NCI-H2227 (cell line): ENCODE data around the gene USP10.
A peak's percentile ranks its signal among the peaks of the same experiment; 100 is the strongest.
"Not testable (repeated sequence)": the region's sequence is repeated elsewhere in the genome, so short reads cannot be mapped to it uniquely, and the experiment has no call there.

Source experiments
- DNase-seq: peaks from one replicate; lab custom pipeline; 2025; ENCODE audit not compliant: unreplicated experiment; lab: John Stamatoyannopoulos, UW

The USP10 gene

DNA sequence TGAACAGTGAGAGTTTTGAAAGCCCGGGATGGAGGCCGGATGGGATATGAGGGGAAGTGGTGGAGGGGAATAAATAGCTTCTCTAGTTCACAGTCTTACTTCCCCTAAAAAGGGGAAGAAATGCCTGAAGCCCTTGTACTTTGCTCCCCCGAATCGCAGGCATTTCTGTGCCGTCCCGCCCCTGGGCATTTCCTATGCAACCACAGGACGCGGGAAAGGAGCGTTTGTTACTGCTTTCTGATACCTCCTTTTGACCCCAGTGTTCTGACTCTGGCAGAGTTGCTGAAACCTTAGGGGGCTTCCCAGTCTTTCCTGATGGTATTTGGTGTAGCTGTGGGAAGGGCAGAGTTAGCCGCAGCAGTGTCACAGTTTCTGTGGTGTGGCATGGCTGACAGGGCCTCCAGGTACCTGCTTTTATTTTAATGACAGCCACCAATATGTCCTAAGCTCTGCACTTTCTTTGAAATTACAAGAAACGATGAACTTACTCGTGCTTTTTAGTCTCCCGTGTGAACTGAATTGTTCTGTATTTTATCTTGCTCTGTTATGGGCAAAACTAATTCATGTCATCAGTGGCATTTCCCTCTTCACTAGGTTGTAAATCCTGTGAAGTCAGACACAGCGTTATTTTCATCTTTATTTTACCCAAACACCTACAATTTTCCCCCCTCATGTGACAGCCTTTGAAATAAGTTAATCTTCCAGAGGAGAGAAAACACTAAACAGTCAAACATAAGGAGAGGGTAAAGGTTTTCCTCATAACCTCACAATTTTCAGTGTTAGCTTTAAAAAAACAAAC is 27.1 kb downstream of the USP10 start:
- DNase-seq: no peak

DNA sequence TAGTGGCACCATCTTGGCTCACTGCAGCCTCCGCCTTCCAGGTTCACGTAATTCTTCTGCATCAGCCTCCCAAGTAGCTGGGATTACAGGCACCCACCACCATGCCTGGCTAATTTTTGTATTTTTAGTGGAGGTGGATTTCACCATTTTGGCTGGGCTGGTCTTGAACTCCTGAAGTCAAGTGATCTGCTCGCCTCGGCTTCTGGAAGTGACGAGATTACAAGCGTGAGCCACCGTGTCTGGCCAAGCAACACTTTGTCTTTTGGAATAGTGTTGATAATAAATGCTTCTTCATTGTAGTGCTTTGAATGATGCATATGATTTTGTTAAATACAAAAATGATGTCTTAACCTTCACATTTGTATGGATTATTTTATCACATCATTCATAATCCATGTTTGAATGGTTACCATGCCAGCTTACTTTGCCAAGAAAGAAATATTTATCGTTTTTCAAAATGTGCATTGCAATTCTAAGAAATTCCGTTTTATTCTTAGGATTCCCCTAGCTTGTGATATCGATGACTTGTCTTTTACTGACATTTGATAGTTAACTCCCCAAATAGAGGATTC is 29.1 kb downstream of the USP10 start:
- no peak for DNase-seq

DNA sequence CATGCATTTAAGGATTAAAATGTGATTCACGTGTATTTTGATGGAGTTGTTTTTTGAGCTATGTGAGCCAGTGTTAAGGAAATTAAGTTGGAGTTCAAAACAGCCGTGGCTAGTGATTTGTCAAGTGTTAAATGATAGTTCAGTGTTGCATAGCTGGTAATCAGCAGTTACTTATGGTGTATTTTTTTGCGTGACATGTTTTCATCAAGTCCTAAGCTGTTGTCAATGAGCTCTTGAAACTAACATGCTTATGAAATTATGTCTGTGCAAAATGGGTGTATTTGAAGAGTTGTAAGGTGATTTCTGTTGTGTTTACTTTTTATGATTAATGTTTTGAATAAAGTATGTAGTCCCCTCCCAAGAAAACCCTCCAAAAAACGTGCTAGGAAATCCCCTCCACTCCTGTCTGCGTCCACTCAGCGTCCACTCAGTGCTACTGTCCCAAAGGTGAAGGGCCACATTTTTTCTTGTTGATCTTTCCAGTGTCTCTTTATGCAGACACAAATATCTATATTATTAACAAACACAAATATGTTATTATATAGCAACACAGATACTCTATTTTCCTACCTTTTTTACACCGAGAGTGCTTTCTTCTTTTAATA is 30.0 kb downstream of the USP10 start:
- DNase-seq: peak; percentile 4

DNA sequence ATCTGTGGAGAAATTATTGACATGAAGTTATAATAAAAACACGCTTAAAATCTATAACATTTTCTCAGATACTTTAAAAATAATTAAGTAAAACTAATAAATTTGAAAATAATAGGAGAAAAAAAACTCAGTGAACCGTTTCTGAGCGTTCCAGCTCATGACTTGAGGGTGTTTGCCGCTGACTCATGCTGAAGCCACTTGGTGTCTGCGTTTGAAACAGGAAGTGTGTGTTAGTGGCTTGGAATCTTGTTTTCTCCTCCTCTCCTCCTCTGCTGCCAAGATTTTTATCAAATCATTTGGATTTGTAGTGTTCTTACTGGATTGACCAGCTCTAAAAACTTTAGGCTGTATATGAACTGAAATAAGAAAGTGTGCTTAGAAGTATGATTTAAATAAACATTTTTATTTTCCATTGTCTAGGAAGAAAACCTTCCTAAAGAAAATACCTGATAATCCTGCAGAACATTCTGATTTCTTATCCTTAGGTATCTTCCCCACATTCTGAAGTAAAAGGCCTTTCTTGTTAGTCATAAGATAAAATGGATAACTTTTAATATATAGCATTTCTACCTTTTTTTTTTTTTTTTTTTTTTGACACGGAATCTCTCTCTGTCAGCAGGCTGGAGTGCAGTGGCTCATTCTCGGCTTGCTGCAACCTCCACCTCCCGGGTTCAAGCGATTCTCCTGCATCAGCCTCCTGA is 30.8 kb downstream of the USP10 start:
- DNase-seq: peak; percentile 3

DNA sequence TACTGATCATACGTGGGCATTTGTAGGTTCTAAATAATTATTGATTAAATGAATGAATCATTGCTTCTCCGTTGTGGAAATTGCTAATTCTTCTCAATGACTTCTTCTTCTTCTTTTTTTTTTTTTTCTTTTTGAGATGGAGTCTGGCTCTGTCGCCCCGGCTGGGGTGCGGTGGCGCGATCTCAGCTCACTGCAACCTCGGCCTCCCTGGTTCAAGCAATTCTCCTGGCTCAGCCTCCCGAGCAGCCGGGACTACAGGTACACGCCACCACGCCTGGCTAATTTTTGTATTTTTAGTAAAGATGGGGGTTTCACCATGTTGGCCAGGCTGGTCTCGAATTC is 32.5 kb downstream of the USP10 start:
- DNase-seq: not testable (repeated sequence)

DNA sequence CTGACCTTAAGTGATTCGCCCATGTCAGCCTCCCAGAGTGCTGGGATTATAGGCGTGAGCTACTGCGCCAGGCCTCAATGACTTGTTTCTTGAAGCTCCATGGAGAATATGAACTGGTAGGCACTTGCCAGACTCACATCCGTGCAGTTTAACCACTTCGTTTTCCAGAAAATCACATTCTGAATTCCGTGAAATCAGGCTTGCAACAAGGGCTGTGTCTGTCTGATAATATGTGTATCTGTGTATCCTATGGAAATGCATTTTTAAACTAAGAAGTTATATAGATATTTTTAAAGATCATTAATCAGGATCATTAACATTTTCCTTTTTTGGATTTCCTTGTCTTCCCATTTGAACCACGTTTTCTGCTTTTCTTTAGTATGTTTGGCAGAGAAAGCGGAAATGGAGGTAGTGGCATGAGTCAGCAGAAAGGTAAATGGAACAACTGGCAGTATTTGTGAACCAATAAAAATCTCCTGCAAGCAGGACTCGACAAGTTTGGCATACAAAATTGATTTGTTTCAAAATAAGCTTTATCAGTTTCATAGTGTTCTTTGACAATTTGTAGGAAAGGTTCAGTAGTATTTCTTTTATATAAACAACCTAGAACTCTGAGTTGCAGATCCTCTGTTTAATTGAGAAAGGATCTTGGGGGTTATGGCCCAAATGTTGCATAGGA is 33.0 kb downstream of the USP10 start:
- no peak for DNase-seq

DNA sequence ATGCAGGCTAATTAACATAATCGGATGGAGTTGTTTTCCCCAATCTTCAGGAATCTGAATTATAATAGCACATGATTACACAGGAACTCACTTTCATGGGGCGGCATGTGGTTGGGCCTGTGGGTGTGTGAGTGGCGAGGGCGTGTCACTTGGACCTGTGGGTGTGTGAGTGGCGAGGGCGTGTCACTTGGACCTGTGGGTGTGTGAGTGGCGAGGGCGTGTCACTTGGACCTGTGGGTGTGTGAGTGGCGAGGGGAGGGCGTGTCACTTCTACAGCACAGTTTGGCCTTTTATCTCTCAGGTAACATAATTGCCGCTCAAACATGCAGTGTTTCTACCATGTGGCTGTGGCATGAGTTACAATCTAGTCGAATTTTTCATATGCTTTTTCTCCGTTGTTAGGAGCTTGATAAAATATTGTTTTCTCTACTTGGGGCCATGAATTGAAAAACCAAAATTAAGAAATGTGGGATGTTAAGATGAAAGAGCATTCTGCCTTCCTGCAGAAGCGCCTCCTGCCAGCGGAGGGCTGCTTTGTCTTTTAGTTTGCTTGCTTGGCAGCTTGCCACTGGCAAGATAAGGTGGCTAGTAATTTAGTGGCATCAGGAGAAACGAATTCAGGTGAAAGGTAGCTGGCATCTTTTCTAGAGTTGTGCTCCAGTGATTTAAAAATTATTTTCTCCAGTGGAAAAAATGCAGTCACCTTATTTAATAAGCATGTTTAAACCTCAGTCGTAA is 36.2 kb downstream of the USP10 start:
- peak; percentile 28 for DNase-seq

DNA sequence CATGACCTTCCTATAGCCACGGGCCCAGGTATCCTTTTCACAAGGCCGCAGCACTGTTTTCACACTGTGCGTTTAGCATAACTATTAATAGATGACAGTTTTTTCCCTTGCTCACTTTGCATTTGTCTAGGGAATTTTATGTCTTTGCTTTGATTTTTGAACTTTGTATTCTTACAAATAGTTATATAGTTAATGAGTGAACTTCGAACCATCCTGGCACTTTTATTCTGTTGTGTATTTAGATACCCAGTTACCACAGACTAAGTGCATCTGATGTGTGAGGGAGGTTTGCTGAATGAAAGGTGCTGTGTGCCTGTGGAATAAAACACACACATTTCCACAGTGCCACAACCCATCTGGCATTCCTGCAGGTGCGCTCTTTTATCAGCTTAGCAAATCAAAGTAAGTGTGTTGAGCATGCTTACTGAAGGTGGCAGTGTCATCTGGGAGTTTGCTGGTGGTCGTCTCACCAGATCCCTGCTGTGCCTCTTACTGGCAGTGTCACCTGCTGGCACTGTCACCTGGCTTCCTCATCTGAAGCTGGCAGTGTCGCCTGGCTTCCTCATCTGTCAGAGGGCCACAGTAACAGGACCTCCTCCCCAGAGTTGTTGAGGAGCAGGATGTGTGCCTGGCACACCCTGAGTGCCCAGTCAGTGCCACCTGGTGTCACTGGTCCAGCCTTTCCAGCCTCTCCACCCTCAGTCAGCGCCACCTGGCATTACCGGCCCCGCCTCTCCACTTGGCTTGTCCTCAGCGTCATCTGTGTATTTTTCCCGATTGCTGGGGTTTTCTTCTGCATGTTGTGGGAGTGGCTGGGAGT is 37.6 kb downstream of the USP10 start:
- no peak for DNase-seq

DNA sequence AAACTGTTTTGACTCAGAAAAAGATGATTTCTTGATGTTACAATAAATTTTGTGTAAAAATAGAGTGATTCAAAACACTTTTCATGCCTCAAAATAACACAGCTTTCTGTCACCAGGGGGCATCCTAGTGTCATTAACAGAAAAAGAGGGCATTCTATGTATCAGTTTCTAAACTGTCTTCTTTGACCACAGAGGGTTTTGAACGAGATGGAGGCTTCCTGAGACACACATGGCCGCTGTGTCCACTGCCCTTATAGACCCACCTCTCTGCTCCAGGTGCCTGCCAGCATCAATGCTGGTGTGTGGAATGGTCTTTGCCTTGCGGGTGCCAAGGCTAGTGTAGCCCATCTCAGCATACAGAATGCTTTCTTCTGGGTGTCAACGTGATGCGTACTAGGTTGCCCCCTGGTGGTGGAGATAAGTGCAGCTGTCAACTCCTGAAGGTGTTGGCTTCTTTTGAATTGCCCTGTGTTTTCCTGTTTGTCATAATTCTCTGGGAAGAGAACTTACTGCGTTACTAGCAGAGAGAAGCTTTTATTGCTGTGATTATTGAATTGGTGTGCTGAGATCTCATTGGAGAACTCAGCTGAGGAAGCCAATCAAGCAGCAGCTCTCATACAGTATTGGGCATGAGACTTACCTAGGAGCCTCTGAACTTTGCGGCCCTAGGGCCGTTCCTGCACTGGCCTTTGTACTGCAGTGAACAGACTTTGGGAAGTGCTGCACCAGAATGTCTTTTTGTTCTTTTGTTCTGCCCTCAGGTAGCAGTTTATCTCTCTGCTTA is 38.6 kb downstream of the USP10 start:
- peak; percentile 71 for DNase-seq

DNA sequence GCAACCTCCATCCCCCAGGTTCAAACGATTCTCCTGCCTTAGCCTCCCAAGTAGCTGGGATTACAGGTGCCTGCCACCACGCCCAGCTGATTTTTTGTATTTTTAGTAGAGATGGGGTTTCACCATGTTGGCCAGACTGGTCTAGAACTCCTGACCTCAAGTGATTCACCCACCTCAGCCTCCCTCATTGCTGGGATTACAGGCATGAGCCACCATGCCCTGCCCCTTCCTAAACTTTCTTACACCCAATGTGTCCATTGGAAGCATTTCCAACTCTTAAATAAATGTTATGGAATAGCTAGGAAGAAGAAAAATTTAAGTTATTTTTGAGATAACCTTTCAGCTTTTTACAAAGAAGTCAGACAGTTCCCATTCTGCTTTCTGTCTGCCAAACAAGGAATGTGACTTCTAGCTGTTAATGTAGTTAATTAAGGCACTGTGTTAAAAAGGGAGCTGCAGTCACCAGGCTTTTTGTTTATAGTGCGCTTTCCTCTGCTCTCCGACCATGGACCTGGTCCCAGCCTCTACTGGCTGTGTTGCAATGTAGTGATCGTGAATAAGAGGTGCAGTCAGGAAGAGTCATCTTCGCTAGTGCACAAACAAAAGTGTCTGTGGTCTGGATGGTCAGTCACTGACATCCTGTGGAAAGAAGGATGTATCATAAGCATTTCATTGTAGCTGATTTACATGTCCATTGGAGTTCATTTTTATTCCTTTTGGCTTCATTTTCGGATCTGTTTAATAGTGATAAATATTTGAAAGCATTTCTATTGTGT is 39.7 kb downstream of the USP10 start:
- DNase-seq: no peak

DNA sequence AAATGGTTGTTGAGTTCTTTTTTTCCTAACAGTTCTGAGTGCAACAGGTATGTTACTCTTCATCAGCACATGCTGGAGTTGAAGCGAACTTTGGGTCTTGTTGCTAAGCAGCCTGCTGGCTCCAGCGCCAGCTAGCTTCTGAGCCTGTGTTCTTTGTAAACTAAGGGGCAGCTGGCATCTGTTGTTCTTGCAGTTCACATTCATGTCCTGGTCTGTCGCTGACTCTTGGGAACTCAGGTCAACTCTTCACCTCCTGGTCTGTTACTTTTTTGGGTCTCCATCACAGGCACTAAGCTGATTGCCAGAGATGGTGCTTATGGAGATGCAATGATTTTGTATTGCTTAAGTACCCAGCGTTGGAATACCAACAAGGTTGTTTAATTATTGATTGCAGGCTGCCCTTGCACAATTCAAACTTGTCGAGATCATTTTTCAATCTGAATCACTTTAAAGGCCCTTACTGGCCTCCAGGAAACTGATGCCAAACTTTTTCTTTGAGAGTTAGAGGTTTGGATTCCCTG is 40.9 kb downstream of the USP10 start:
- no peak for DNase-seq

DNA sequence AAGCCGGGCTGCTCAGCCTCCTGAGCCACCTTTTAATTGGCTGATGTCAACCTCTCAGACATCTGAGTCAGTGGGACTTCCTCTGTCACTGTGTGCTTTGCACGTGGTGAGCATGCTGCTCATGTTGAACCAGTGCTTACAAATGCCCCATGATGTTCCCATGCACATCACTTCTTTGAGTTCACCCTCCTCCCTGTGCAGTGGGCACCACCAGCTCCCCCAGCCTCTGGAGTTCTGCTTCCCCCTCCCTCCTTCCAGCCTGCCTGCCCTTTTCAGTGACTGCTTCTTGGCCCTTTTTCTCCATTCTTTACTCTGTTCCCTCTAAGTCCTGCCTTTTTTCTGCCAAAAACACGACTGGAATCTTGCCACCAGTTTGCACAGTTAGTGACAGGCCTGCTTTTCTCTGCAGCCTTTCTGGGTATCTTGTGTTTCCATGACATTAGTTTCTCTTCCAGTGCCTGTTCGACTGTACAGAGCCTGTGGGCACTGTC is 41.6 kb downstream of the USP10 start:
- DNase-seq: no peak

DNA sequence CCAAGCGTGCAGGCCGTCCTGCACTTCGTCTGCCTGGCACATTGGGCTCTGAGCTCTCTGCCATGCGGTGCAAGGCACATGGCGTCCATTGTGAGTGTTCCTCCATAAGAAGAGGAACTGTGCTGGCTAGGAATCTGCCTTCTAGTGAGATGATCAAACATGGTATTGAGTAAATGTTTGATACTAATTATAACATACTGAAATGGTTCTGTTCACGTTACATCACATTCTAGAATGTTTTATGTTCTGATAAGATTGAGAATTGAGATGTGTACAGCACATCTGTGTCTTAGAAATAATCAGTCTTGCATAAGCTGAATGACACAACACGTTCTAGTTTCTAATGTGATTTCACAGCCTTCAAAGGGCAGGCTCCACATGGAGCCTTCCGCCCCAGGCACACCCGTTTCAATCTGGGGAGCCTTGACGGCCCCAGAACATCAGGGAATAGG is 42.9 kb downstream of the USP10 start:
- no peak for DNase-seq

DNA sequence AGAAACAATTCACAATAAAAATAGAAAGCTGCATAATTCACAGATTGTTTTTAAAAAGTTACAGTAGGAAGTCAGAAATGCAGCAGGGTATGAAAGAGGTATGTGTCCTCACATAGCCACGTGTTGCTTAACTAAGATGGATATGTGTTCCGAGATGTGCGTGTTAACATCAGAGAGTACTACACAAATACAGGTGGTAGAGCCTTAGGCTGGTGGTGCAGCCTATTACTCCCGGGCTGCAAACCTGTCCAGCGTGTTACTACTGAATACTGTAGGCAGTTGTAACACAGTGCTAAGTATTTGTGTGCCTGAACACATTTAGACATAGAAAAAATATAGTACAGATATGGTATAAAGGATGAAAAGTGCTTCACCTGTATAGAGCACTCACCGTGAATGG is 46.4 kb downstream of the USP10 start:
- DNase-seq: no peak

DNA sequence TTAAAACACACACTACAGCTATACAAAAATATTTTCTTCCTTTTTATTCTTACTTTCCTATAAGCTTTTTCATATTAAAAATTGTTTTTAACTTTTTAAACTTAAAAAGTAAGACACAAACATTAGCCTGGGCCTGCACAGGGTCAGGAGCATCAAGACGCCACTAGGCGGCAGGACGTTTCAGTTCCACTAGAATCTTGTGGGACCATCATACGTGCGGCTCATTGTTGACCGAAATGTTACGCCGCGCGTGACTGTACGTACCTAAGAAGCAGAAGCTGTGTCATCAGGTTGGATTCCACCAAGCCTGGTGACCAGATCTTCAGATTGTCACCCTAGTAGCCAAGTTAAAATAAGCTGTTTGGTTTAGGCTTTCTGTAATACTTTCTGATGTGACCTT is 47.1 kb downstream of the USP10 start:
- no peak for DNase-seq

DNA sequence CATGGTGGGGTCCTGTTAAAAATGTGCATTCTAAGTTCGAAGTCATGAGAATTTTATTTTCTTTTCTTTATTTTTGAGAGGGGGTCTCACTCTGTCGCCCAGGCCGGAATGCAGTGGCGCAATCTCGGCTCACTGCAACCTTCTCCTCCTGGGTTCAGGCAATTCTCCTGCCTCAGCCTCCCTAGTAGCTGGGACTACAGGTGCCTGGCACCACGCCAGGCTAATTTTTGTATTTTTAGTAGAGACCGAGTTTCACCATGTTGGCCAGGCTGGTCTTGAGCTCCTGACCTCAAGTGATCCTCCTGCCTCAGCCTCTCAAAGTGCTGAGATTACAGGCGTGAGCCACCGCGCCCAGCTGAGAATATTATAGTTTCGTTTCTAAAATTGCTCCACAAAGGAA is 48.4 kb downstream of the USP10 start:
- DNase-seq: not testable (repeated sequence)

DNA sequence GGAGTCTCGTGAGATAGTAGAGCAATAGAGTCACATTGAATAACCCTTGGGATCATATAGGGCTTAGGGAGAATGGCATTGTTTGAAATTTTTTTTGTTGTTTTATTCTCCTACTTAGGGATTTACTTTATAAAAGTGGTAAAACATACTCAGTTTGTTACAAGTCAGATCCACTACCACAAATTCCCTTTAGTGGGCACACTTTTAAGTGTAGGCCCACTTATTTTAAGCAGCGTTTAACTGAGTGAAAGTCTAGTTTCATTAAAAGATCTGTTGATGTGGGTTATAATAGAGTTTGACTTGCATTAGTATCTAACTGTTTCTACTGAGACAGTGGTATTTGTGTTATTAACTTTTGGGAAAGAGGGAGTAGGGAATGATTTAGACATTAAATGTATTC is 49.3 kb downstream of the USP10 start:
- no peak for DNase-seq

DNA sequence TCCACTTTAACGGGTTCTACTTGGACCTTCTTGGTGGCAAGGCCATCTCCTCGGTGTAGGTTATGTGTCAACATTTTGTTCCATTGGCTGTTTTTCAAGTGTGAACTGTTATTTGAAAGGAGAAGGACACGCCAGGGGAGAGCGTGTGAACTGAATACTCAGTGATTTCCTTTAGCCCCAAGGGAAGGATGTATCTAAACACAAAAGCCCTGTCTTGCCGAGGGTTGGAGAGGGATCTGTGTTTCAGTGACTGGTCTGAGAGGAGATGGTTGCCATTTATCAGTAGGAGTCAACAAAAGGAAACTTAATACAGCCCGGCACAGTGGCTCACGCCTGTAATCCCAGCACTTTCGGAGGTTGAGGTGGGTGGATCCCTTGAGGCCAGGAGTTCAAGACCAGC is 50.0 kb downstream of the USP10 start:
- DNase-seq: no peak
